HG02571 (cell line): Measurements from ENCODE around the gene NQO1.

ENCODE experiments used
- ATAC-seq: cut with Tn5 transposase; IDR thresholded peaks from one replicate; pipeline ENCODE4 v1.9.1; 2021; ENCODE audit warnings: mild to moderate bottlenecking, moderate library complexity; ENCODE audit not compliant: unreplicated experiment

NQO1 gene

DNA sequence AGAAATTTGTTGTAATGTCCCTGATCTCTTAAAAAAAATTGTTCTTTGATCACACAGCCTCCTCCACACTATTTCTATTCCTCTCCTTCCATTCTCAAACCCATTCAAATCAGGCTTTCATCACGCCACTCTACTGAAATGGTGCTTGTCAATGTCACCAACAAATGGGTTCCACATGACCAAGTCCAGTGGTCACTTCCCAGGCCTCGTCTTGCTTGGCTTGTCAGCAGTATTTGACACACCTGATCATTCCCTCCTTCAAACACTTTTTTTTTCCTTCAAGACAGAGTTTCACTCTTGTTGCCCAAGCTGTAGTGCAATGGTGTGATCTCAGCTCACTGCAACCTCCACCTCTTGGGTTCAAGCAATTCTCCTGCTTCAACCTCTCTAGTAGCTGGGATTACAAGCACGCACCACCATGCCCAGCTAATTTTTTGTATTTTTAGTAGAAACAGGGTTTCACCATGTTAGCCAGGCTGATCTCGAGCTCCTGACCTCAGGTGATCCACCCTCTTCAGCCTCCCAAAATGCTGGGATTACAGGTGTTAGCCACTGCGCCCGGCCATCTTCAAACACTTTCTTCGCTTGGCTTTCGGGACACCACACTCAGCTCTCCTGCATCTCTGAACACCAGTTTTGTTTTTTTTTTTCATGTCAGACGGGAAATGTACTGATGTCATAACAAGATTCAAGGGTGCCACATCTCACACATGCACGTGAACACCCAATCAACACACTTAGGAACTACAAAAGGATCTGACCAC lies 18.3 kb downstream of the NQO1 start:
- no peak for ATAC-seq

DNA sequence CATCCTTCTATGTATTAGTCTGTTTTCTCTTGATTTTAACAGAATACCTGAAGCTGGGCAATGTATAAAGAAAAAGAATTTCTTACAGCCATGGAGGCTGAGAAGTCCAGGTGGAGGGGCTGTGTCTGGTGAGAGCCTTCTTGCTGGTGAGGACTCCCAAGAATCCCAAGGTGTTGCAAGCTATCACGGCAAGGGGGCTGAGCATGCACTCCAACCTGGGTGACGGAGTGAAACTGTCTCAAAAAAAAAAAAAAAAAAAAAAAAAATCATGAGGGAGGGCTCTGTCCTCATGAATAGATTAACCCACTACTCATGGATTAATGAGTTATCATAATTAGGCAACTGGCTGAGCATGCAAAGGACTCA lies 19.4 kb downstream of the NQO1 start:
- no peak for ATAC-seq

DNA sequence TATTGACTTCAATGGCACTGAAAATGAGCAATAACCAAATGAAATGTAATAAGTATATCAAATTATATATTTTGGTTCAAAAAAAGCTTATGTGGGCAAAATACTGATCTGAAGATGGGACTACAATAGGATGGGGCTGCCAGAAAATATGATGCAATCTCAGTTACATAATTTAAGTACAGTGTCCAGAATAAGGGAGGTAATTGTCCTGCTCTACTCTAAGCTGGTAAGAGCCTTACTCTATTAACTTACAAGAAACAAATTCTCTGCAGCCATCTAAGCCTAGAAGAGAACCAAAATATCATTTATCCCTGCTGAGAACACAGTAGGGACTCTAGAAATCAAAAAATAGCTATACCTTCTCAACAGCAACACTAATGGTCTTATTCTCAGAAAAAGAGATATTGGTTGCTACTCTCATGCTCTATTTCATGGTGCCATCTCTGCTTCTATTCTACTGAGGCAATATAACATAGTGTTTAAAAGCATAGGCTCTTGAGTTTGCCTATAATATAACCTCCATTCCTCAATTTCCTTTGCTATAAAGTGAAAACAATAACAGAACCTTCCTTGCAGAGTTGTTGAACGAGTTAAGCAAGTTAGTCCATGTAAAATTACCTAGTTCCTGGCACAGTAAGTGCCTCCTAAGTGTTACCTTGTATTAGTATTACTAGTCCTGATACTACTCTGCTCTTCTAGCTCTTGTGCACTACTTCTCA lies 19.9 kb downstream of the NQO1 start:
- ATAC-seq: no peak

DNA sequence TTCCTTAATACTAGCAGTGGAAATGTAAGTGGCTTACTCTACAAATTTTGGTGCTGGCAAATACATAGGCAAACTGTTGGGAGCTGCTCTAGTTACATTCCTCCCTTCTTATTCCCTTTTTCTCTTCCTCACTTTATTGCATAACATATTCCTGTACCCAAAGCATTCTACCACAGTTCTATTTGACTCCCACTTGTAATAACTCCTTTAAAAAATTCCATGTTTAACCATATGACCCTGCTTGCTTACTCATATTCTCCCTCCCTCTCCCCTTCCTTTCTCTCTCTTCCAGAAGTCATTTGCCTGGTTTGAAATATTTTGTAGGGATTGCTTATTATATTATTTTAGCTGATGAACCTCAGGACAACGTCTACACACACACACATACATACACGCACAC lies 22.7 kb downstream of the NQO1 start:
- ATAC-seq: no peak

DNA sequence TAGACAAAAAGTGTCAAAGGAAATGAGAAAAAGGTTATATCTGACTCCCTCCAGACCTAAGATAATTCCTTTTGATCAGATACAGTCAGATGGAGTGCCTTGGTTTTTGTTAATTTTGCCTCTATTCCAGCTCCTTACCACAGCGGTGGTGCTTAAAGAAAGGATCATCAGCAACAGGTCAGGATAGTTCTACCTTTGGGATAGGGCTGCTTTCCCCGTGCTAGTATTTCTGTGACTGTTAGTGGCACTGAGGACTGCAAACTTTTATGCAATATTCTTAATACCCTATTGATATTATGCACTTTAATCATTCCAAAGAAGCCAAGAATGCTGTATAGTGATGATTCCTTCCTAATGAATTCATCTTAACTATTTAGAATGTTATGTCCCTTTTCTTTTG lies 24.5 kb downstream of the NQO1 start:
- ATAC-seq: no peak

DNA sequence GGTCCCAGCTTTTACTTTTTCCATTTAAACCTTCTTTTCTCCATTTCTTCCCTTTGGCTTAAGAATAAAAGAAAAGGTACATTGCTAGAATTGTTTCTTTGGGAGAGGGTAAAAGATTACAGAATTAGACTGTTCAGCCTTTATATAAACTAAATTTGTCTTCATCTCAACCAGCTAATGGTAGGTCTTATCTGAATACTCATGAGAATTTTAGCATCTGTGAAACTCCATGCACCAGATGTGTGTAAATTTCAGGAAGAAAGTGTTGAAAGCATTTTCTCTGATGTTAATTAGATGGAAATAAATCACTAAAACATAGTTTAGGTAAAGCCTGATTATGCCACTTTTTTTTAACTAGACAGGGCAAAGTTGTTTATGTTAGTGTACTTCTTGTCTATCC lies 24.9 kb downstream of the NQO1 start:
- no peak for ATAC-seq

DNA sequence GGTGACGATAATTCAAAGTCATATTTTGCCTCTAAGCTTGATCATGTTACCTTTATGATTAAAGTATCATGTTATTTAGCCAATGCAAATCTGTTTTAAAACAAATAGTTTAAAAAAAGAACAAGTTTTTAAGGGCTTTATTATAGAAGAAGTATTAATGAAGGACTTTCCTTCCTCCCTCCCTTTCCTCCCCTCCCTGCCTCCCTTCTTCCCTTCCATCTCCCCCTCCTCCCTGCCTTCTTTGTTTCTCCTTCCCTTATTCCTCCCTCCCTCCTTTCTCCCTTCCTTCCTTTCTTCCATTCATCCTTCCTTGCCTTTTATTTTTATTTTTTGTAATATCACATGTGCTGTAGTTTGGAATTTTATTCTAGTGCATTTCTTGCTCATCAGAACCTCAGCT lies 26.4 kb downstream of the NQO1 start:
- ATAC-seq: no peak

DNA sequence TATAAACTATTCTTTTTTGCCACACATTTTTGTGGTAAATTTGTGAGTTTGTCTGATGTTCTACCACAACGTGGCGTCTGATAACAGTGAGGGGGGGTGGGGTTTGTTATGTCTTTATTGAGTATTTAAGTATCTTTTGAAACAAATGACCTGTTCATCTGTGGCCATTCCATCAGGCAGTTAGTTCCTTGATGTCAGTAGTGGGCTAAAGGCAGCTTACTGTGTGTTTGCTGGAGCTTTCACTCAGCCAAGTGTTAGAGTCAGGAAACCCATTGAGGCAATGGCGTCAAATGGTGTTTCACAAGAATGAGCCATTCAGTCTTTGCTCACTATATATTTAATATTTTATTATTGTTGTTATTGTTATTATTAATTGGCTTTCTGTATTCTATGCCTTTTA lies 28.0 kb downstream of the NQO1 start:
- no peak for ATAC-seq

DNA sequence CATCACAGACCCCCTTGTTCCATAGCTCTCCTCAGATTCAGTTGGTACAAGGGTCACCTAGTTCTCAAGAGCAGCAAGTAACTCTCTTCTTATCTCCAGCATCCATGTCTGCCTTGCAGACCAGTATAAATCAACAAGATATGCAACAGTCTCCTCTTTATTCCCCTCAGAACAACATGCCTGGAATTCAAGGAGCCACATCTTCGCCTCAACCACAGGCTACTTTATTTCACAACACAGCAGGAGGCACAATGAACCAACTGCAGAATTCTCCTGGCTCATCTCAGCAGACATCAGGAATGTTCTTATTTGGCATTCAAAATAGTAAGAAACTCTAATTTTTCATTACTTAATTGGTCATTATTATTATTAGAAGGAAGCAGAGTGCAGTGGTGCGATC lies 32.4 kb downstream of the NQO1 start:
- no peak for ATAC-seq

DNA sequence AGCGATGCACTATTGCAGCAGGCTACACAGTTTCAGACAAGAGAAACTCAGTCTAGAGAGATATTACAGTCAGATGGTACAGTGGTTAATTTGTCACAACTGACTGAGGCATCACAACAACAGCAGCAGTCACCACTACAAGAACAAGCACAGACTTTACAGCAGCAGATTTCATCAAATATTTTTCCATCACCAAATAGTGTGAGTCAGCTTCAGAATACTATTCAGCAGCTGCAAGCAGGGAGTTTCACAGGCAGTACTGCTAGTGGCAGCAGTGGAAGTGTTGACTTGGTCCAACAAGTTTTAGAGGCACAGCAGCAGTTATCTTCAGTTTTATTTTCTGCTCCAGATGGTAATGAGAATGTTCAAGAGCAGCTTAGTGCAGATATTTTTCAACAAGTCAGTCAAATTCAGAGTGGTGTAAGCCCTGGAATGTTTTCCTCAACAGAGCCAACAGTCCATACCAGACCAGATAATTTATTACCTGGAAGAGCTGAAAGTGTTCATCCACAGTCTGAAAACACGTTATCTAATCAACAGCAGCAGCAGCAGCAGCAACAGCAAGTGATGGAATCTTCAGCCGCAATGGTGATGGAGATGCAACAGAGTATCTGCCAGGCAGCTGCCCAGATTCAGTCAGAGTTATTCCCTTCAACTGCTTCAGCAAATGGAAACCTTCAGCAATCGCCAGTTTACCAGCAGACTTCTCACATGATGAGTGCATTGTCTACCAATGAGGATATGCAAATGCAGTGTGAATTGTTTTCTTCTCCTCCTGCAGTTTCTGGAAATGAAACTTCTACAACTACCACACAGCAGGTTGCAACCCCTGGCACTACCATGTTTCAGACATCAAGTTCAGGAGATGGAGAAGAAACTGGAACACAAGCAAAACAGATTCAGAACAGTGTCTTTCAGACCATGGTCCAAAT lies 34.1 kb downstream of the NQO1 start:
- ATAC-seq: no peak

DNA sequence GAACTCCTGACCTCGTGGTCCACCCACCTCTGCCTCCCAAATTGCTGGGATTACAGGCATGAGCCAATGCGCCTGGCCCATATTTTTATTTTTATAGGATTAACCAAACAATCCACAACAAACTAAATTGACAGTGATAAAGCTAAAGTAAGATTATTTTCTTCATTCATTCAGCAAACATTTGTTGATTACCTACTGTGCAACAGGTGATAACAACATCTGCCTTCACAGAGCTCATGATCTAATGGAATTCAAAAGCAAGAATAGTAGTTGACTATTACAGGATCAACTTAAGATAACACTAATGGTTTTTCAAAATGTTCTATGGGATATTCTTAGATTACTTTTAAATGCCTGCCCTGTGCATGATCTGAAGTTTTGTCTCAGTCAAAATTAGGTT lies 37.8 kb downstream of the NQO1 start:
- no peak for ATAC-seq

DNA sequence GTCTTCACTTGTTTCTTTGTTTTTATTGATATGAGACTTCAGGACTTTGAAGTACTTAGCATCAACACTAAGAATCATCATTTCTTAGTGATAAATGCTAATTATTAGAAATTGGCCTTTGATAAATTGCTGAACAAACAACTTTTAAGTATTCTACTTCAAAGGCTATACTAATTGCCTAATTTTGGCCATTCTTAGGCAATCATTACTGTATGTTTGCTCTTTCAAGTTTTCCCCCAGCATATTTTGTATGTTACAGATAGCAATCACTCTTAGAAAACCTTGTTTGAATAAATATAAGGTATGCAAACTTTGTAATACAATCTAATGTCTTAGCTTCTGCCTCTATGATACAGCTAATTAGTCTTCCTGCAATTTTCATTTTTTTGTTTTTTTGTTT lies 46.0 kb downstream of the NQO1 start:
- ATAC-seq: no peak

DNA sequence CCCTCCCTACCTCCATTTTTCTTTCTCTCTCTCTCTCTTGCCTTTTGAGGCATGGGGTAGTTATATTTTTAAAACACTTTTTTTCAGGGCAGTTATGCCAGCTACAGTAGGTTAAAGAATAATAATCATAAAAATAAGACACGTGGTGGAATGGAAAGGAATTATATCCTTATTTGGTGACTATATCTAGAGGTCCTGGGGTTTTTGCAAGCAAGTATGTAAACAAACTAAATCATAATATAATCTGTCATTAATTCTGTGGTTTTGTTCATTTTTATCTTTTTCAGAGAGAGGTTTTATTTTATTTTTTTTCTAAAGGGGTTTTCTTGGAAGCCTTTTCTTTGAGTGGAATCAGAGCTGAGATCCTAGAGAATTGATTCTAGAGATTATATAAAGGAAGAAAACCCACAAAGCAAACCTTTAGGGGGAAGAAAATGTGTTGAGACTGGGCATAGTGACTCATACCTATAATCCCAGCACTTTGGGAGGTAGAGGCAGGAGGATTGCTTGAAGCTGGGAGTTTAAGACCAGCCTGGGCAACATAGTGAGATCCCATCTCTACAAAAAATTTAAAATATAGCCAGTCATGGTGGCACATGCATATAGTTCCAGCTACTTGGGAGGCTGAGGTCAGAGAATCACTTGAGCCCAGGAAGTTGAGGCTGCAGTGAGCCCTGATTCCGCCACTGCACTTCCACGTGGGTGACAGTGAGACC lies 53.2 kb downstream of the NQO1 start:
- ATAC-seq: no peak

DNA sequence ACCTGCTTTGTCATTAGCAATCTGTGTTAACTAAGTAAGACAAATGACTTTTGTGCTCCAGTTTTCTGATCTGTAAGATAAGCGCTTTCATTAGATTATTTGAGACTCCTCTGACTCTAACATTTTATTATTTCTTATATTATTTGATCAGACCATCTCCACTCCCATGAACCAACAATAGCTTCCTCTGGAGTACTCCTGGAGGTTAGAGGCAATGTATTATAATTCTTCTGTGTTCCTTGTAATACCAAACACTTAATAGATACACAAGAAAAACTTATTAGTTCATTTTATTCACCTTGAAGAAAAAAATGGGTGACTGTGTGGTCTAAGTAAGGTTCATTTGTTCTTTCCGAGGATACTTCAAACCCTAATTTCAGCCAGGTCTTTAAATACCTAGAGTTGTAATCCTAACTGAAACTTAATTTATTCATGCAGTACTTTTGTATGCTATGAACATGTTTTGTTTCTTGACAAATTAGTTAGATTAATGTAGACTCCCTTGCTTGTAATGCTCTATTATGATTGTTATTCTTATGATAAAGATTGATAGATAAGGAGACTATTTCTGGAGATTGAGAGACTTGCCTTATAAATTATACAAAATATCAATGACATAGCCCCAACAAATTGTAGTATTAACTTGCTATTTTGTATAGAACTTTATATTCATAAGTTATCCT lies 53.9 kb downstream of the NQO1 start:
- no peak for ATAC-seq

DNA sequence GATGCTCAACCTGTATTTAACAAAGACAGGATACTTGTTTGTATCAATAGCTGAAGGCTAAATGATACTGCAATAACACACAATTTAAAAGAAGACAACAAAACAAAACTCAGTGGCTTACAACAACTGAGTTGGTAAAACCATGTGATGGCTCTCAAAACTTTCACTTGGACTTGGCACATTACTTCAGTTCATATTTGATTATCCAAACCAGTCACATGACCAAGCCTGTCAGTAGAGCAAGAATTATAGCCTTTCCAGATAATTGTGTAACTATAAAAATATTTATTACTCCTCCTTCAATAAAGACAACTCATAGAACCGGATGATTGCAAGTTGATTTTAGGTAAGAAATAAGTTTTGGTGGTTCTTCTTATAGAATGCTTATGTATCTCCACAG lies 56.8 kb downstream of the NQO1 start:
- ATAC-seq: no peak

DNA sequence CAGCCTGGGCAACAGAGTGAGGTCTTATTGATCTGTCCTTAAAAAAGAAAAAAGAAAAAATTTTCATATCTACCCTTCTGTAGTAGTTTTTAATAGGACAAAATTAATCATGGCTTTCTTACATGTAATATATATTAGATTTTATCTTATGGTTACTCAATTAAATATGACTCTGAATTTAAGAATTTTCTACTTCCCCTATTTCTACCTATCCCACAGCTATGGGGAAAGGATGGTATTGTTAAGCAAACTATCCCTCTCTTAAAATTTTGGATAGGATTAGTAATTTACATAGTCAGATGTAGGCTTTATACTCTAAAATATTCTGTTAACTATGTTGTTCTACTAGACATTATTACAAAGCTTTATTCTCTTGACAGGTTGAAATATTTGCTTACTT lies 62.5 kb downstream of the NQO1 start:
- ATAC-seq: no peak

DNA sequence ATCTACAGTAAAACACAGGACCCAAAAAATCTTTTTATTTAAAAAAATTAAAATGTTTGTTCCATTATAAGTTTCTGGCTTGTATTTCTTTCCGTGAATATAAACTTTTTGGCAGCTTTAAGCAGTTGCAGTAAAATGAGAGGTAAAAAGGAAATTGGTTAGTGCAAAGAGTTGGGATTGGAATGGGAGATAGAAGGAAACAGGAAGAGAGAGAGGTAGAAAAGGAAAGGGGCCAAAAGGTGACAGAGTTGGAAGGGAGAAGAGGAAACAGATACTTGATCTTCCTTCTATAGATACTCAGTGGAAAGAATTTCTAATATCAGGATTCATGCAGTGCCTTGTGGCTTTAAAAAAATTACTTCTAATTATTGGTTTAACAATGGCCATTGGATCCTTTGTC lies 63.5 kb downstream of the NQO1 start:
- ATAC-seq: no peak

DNA sequence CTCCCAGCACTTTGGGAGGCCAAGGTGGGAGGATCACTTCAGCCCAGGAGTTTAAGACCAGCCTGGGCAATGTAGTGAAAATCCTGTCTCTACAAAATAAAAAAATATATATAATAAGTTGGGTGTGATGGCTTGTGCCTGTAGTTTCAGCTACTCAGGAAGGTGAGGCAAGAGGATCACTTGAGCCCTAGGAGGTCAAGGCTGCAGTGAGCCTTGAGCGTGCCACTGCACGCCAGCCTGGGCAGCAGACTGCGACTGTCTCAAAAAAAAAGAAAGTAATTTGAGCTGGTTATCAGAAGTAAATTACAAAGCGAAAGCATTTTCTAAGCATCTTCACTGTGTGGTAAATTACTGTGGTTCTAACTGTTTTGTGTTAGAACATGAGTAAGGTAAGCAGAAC lies 66.2 kb downstream of the NQO1 start:
- ATAC-seq: no peak
